GF-D8 (cell line): ENCODE measurements around the gene CERS3.
"Not testable (repeated sequence)": the region's sequence is repeated elsewhere in the genome, so short reads cannot be mapped to it uniquely, and the experiment has no call there.

Experiments used
- DNase-seq: peaks from one replicate; lab custom pipeline; 2025; lab: John Stamatoyannopoulos, UW

CERS3 gene

DNA sequence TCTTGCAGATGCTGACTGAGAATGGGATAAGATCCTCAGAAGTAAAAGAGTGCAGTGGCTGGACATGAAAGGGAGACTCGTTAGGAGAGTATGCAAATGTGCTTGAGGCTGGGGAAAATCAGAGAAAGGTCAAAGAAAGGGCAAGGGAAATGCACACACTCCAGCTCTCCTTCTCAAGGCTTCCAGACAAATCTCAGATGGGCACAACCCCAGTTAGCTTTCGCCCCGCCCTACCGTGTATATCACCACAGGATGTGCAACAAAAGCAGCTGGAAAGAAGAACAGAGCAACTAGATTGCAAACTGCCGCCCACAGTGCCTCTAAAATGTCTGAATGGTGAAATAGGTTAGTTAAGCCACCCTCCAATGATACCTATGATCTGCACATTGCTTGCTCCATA lies 63.9 kb downstream of the CERS3 start:
- DNase-seq = no peak

DNA sequence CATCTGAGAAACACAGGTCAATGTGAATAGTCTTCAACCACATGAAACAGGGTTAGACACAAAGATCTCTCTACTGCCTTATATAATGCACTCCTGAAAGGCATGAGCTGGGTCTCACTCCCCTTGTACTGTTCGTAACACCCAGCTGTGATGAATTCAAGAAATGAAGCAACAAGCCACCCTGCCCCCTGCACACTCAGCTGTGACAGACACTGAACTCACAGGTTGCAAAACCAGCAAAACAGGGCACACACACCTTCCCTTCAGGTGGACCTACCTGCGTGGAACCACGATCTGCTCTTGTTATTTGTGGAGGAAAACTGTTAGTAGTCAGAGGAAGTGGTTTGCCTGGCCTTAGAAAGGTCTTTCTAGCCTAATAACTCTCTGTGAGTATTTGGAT lies 64.5 kb downstream of the CERS3 start:
- no peak for DNase-seq

DNA sequence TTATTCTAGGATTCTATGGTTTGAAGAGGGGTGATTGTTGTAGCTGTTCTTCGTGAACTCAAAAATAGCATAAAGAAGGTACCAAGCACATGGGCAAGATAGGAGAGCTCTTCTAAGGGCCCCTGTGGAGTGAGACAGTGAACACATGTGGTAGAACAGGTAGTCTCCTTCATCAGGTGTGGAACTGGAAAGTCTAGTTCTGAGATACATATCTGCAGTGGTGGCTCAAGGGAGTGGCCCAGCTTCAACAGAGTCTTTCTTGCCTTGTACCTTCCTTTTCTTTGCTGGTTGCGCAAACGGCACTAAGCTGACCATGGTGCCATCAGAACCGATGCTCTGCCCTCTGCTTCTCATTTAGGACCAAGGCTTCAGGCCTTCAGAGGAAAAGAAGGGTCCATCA lies 65.2 kb downstream of the CERS3 start:
- no peak for DNase-seq

DNA sequence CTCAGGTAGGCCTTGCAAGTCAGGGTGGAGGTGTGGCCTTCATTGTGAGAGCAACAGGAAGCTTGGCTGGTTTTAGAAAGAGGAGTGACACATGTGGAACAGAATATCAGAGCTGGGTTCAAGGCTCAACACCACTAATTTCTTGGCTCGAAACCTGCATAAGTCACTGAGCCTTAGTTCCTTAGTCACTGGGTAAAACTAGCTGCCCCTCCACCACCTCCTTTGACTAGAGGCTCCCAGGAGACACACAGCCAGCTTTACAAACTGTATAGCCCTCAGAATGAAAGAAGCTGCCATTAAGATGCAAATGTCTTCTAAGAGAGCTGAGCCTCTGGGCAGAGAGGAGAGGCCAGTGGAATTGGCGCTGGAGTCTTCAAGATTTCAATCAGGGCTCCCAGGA lies 67.7 kb downstream of the CERS3 start:
- no peak for DNase-seq

DNA sequence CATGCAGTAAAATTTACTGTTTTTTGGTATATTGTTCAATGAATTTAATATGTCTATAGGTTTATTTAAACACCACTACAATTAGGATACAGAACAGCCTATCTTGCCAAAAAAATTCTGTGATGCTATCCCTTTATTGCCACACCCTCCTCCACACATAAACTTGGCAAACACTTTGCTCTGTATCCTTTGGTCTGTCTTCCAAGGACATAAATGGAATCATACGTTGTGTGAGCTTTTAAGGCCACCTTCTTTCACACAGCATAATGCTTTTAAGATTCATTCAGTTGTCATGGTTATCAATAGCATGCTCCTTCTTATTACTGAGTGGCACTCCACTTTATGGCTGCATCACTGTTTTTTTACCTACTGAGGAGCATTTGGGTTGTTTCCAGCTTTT lies 71.5 kb downstream of the CERS3 start:
- no peak for DNase-seq

DNA sequence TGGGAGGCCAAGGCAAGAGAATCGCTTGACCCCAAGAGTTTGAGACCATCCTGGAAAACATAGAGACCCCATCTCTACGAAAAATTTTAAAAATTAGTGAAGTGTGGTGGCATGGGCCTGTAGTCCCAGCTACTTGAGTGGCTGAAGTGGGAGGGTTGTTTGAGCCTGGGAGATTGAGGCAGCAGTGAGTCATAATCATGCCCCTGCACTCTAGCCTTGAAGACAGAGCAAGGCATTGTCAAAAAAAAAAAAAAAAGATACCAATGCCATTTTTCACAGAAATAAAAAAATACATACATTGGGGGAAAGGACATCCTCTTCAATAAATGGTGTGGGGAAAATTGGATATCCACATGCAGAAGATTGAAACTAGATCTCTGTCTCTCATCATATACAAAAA lies 74.6 kb downstream of the CERS3 start:
- DNase-seq = no peak

DNA sequence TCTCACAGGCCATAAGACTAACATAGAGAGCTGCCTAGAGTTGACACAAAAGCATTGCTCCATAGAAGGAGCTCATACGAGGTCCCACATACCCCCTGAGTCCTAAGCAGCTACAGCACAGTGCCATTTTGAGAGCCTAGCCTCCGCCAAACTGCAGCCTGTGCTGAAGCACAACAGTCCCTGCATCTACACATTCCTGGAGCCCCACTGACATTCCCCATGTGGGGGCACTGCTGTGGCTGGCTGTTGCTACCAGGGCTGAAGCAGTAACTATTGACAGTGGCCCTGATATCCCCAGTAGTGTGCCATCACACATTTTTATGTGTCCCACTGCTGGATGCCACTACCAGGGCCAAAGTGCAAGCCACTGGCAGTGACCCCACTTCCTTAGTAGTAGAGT lies 80.3 kb downstream of the CERS3 start:
- DNase-seq = no peak

DNA sequence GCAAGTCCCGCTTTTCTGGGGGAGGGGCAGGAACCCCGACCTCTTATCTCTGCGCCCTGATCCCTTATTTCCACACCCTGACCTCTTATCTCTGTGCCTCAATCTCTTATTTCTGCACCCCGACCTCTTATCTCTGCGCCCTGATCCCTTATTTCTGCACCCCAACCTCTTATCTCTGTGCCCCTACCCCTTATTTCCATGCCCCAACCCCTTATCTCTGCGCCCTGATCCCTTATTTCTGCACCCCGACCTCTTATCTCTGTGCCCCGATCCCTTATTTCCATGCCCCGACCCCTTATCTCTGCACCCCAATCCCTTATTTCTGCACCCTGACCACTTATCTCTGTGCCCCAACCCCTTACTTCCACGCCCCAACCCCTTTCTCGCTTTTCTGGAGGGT lies 87.7 kb downstream of the CERS3 start:
- DNase-seq = not testable (repeated sequence)

DNA sequence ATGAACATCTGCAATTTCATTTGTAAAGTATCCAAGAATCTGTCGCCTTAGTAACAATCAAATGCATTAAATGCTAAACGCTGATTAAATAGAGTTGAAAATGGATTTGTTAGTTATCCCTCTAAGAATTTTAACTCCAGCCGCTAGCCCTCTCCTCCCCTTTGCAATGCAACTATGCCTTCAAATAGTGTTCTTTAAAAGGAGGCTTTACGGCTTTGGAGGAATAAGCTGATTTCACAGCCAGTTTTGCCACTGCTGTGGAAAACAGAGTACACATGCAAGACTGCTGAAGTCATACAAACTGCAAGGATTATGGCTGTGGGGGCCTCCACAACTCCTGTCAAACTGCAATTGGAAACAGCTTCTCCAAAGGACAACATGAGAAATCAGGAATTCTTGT lies 89.2 kb downstream of the CERS3 start:
- no peak for DNase-seq

DNA sequence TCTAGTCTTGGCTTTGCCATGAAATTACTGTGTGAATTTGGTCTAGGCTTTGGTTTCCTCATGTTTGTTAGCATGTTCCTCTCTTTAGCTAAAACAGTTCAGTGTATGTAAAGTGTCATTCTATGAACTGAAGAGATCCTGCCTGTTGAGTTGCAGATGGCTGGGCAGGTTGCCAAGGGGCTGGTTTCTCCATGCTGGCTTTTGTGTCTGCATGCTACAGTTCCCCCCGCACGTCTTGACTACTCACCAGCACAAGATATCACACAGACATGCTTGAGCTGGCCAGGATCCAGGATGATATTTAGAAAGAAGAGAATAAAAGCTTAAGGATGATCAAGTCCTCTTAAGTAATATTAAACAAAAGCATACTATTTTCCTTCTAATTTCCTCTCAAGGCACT lies 90.2 kb downstream of the CERS3 start:
- peak; percentile 64 for DNase-seq

DNA sequence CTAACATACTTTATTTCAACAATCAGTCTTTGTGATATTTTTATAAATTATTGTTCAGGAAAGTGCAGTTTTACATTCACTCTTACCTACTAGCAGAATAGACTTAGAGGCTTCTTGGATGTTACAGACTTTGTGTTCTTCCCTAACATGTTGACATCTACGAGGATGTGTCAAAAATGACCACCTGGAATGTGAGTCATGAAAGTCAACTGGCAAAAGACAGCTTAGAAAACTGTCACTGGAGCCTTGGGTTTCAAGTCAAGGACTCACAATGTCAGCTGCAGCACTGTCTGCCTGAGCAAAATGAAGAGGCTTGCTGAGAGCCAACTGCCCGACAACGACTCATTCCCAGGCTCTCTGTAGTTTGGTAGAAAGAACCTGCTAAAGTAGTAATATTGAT lies 91.5 kb downstream of the CERS3 start:
- DNase-seq = no peak

DNA sequence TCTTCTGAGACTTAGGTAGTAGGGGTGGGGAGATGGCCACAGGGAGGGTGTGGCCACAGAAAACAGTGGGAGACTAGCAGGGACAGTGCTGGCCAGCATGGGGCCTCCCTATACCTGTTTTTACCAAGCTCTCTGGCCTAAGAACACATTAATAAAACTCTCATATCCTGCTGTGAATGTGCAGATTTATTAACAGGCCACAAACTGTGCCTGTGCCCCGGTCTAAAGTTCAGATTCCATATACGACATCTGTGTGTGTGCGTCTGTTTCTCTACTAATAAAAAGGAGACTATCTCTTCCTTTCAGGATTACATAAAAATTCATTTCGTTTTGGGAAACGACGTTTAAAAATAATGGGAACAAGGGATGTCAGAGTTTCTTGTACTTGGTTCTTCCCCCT lies 94.2 kb downstream of the CERS3 start:
- DNase-seq = no peak

DNA sequence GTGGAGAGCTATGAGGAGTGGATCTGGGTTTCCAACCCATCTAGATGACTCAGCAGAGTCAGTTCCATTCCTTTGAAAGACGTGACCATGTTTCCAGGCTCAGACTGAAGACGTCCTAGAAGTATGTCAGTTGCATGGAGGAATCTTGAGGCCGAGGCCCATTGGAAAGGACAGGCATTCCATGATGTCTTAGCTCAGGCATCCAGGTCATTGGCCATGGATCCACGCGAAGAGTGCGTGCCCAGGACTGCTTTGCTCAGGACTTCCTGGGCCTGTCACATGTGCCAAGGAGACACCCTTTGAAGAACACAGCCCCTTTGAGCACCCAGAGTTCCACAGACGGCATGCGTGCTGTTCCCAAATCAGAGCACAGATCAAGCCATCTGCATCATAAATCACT lies 94.7 kb downstream of the CERS3 start:
- no peak for DNase-seq

DNA sequence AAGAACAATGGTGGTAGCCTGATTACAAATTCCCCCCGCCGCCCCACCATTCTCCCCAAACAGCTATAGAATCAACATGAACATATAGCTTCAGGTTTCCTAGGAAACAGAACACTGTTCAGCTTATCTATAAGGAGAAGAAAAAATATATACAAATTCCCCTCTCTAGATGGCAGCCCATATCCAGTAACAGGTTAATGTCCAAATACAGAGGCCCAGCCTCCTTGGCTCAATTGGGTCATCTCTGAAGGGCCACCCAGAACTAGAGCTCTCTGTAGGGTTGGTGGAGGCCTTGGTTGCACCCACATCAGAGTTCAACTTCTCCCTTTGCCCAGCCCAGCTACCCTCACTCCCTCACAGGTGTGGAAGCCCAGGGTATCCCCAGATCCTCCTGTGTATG lies 95.4 kb downstream of the CERS3 start:
- DNase-seq = no peak

DNA sequence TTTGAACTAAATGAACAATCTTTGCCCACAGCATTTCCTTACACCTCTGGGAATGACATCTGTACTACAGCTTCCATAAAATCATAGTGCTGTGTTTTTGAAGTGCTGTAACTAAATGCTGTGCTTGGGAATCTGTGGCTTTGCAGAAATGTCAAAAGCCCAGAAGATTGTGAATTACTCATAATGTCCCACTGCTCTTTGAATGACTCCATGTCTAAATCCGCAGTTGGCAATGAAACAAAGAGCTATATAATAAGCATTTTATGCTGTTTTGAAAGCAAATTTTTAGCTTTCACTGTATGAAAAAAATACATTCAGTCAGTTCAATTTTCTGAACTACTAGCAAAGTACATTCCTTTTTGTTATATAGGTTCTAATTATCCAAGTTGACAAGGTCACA lies 98.3 kb downstream of the CERS3 start:
- no peak for DNase-seq

DNA sequence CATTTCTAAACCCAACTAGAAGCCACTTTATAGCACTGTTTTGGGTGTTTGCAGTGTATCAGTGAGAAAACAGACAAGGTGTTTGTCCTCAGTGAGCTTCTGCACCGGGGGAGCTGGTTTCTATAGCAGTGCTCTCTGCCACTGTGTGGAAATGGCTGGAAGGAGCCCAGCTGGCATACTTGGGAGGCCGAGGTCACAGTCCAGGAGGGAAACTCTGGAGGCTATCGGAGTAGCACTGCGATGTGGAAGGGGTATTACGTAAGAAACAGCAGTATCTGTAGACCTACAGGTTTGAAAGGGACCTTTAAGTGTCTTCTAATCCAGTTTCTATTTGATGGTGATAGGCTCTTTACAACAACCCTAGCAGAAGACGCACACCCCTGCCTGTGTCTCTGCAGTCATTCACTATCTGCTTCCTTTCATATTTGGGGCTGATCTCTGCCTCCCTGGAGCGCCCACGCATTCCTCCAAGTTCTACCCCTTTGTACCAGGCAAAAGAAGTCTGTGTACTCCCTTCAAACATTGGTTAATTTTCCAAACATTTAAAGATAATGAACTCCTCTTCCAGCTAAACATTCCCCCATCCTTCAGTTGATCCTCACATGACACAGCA lies 99.5 kb downstream of the CERS3 start:
- no peak for DNase-seq

DNA sequence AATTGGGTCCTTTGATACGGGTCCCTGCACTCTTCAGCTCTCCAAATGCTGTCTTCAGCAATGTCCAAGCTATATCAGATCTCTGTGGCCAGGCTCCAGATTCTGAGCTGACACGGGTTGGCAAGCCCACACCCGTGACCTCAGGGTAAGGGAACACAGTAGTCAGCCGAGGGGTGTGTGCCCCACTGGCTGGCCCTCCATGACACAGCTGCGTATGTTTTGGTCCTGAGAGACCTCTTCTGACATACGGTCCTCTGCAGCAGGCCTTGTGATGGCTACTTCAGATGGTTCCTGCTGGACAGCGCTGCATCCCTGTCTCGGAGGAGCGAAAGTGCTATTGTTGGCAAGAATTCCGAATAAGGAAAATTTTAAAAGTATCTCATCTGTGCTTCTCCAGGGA lies 101.8 kb downstream of the CERS3 start:
- no peak for DNase-seq

DNA sequence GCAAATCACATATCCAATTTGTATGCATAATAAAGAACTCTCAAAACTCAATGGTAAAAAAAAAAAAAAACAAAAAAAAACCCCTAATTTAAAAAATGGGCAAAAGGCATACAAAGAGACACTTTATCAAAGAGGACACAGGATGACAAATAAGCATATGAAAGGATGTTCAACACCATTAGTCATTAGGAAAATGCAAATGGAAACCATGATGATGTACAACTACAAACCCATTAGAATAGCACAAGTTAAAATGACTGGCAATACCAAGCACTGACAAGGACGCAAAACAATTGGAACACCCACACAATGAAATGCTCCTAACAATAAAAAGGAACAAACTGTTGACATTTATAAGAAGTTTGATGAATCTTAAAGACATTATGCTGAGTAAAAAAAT lies 123.6 kb downstream of the CERS3 start:
- DNase-seq = no peak

DNA sequence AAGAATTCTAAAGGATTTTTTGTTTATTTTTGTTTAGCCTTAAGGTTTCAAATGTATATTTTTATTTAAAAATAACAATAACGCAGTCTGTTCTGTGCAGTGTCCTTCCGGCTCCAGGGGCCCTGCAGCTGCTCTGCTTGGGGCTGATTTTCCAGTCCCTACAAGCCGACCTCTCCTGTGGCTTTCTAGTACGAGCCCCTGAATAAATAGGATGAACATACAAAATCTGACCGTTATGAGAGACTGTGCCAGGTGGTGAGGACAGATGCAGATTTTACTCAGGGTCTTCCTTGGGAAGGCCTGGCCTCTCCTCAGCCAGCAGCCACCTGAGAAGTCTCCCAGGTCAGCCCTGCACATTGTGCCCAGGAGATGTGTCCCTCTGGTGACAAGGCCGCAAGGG lies 127.8 kb downstream of the CERS3 start:
- no peak for DNase-seq

DNA sequence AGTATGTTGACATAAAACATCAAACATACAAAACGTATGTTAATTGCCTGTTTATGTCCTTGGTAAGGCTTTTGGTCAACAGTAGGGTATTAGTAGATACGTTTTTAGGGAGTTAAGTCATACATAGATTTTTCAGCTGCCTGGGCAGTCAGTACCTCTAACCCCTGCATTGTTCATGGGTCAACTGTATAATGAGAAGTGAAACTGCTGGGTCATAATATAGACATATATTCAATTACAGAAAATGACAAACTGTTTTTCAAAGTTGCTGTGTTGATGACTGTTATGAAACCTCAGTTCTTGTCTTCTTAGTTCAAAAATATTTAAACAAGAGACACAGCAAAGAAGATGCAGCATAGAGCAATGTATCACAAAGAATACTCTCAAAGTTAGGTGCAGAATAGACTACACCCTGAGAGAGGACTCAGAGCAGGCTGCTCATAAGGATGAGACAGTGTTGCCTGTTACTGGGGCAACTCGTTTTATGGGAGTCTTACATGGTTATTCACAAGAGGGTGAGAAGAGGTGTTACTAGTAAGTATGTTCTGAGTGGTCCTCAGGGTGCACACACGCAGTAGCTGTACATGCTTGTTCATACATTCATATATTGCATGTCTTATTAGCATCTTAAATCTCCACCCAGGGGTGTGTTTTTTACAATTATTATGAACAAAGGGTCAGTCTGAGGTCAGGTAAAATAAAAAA lies 133.9 kb downstream of the CERS3 start:
- no peak for DNase-seq

DNA sequence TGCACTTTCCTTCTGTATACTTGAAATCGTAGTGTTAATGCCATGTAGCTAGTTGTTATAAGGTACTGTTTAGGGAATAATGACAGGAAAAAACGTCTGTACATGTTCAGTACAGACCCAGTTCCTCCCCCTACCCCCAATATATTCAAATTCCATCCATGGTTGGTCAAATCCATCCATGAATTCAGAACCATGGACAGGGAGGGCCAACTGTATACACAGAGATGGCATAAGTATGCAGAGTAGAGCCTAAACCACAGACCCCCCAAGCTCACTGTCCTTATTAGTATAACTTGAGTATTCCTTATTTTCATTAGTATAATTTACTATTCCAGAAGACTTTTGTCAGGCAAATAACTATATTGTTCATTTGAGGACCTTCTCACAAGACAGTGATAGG lies 135.7 kb downstream of the CERS3 start:
- DNase-seq = no peak

DNA sequence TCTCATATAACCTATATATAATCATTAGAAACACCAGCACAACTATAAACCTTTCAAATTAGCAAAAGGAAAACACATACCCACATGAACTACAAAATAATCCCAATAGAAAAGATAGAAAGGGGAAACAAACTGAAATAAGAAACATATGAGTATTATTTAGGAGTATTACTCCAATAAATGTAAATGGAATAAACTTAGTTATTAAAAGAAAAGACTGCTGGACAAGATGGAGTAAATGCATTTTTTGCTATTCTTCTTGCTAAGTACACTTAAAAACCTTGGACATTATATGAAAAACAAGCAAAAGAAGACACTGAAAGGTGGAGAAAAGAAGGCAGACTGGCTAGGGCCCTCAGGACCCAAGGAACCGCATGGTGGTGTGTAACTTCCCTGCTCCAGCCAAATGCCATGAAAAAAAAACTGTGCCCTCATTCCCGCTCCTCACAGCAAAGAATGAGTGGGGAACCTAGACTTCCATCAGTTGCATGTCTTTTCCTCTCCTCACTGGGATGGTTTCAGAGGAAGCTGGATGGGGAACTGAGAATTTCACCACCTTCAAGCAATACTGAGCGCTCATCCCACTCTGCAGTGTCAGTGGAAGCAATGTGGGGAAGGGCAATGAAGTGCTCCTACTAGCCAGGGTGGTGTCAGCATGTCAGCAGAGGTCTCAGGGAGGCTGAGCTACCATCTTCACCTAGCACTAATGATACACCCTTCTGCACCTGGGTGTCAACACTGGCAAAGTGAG lies 143.3 kb downstream of the CERS3 start:
- no peak for DNase-seq

DNA sequence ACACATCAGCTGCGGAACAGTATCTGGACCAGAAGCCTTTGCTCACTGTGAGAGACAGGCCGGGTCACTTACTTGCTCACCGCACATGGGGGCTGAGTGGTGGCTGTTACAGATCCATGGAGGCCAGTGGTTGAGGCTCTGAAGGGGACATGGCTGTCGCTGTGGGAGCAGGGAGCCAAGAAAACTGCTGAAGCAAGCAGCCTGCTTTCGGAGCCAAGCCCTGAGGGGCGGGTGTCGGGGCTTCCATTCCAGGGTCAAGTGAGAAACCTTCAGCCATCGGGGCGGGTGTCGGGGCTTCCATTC lies 144.7 kb downstream of the CERS3 start:
- no peak for DNase-seq
